Measurements from ENCODE around the gene GMDS.

DNA sequence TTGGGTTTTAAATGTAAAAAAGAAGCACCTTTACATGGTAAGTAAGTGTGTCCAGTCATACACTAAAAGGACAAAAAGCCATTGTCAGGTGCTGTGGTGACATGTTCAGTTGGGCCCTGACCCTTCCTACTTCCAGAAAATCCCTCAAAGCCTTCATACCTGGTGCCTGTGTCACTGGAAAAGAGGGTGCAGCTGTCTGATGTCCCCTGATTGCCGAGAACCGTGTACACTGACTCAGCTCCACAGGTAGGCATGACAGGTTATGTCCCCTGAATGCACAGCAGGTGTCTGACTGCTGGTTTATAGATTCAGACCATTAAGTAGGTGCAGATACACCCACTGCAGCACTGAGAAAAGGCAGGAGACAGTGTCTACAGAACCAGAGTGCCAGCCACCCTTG is 536.6 kb downstream of the GMDS start:
- TF ChIP-seq CTCF (optimal IDR thresholded peaks at IDR 0.05 in 1 of 3, IDR thresholded peaks at IDR 0.05 in 1 of 3, conservative IDR thresholded peaks at IDR 0.05 in 1 of 3; ENCODE audit: extremely low read depth in 1 of 3, insufficient read depth in 2 of 3, low read length in 3 of 3) (no peak), EZH2 (IDR thresholded peaks at IDR 0.05; ENCODE audit: low read length) (no peak)

Data from keratinocyte (primary cell).